Right ventricle myocardium inferior (tissue), 1 donor: Measurements from ENCODE around the gene KCNH3. TPM values are rescaled to one million over a fixed set of nuclear protein-coding genes. Genes with fewer than 3 reads are reported as not detected.

Experiments used
- ATAC-seq: fragments of 200-7000 bp; cut with Tn5 transposase; one replicate; pipeline ENCODE4 v1.9.1; 2020; ENCODE audit warnings: mild to moderate bottlenecking, moderate library complexity
- DNase-seq: peaks from one replicate; pipeline ENCODE4 v3.0.0; 2021; ENCODE audit errors: missing footprints
- intact Hi-C: fragments of 100-400 bp; cut with DNase I; formaldehyde crosslinking; loops from one replicate; pipeline ENCODE4 v1.11.0; 2022
- total RNA-seq: library from RNA; stranded (reverse); fragmentation: NEBNext Ultra II Directional; extraction: Animal tissue kit (Norgen Biotek cat#: 25700); gene quantifications from one replicate; pipeline ENCODE4 v1.2.1, GENCODE V29; 2021
- donor health status: DM: no; HTN: yes; CAD: no; lungs with severe emphysema.

The KCNH3 gene
- total RNA-seq, 1 donor from 2014 or later, result 0.27 TPM

GRCh38 chr12:49568442-49569162, 29.8 kb downstream of the KCNH3 start:
- no peak for ATAC-seq
- intact Hi-C loops, result no loop called here

GRCh38 chr12:49577589-49578315, 38.9 kb downstream of the KCNH3 start:
- ATAC-seq (no peak), DNase-seq (no peak)
- intact Hi-C loops, result no loop called here

More at GRCh38 chr12:49568442-49569162, 29.8 kb downstream of the KCNH3 start:
- DNase-seq, result no peak

DNA sequence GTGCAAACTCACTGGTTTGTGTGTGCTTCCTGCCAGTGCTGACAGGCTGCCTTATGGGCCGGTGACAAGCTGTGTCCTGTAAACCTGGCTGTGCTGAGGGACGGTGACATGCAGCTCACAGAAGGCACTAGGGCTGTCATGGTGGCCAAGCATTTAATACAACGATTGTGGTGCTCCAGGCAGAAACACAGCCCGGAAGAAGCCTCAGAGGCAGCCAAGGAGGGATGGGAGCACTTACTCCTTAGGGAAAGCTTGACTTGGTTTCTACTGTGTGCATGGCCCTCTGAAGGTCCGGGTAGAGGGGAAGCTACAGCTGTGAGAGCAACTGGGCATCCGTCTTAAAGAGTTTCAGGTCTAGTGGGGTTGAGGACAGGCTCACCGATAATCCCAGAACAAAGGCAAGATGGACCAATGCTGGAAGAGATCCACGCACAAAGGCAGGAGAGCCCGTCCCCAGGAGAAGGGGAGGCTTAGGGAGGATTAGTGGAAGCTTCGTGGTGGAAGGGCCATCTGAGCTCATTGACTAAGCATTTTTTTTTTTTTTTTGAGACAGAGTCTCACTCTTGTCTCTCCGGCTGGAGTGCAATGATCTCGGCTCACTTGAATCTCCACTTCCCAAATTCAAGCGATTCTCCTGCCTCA, 39.8 kb downstream of the KCNH3 start:
- intact Hi-C loops, result no loop called here
- ATAC-seq (no peak), DNase-seq (no peak)

GRCh38 chr12:49580572-49581535, 42.0 kb downstream of the KCNH3 start:
- intact Hi-C loops, result loop anchor here (1.0 to 5.0 kb wide), 2 partner anchors 69 to 223 kb away; no protein-coding TSS in a partner anchor
- no peak for DNase-seq
- ATAC-seq, result peak; percentile 74

GRCh38 chr12:49582201-49582600, 43.4 kb downstream of the KCNH3 start:
- intact Hi-C loops, result loop anchor here (5.0 kb wide), 1 partner anchor 70 kb away; no protein-coding TSS in a partner anchor
- no peak for ATAC-seq

DNA sequence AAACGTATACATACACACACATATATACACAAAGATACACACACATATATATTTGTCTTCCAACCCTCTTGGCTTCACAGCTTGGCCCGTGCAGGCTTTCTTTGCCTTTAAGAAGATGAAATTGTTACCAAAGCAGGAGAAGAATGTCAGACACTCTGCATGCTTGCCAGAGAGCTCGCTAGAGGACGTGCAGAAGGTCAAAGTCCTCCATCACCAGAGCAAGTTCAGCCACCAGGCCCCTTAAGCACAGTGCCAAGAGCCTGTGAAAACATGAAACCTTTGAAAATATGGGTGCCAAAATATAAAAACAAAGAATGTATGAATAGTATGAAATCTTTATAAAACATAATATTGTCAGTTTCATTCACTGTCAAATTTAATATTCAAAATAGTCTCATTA, 44.0 kb downstream of the KCNH3 start:
- DNase-seq (no peak), ATAC-seq (peak; percentile 65)
- intact Hi-C loops, result loop anchor here (5.0 kb wide), 1 partner anchor 71 kb away; no protein-coding TSS in a partner anchor

More at GRCh38 chr12:49582201-49582600, 43.4 kb downstream of the KCNH3 start:
- DNase-seq, result no peak

- DNase-seq, result no peak
- ATAC-seq, result peak; percentile 23
- intact Hi-C loops, result loop anchor here (5.0 kb wide), 1 partner anchor 71 kb away; no protein-coding TSS in a partner anchor
Measured at GRCh38 chr12:49583366-49584094, 44.7 kb downstream of the KCNH3 start.

DNA sequence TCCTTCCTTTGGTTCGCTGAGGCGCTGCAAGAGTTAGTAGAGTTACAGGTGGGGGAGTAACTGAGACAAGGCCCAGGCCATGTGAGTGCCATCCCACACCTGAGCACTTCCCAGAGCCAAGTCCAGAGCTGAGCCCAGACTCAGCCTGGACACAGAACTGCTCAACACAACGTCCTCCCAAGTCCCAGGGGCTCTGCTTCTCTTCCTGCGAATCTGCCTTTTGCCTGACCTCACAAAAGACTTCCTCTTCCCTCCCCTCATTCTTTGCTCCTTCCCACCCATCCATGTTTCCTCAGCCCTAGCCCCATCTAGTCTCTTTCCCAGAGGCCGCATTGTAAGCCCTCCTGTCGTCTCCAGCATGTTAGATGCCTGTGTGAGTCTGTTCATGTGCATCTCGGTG, 45.8 kb downstream of the KCNH3 start:
- DNase-seq, result no peak
- intact Hi-C loops, result loop anchor here (5.0 kb wide), 1 partner anchor 72 kb away; no protein-coding TSS in a partner anchor
- ATAC-seq, result no peak

- intact Hi-C loops, result no loop called here
- no peak for DNase-seq
- no peak for ATAC-seq
Measured at GRCh38 chr12:49585477-49586459, 46.9 kb downstream of the KCNH3 start.

DNA sequence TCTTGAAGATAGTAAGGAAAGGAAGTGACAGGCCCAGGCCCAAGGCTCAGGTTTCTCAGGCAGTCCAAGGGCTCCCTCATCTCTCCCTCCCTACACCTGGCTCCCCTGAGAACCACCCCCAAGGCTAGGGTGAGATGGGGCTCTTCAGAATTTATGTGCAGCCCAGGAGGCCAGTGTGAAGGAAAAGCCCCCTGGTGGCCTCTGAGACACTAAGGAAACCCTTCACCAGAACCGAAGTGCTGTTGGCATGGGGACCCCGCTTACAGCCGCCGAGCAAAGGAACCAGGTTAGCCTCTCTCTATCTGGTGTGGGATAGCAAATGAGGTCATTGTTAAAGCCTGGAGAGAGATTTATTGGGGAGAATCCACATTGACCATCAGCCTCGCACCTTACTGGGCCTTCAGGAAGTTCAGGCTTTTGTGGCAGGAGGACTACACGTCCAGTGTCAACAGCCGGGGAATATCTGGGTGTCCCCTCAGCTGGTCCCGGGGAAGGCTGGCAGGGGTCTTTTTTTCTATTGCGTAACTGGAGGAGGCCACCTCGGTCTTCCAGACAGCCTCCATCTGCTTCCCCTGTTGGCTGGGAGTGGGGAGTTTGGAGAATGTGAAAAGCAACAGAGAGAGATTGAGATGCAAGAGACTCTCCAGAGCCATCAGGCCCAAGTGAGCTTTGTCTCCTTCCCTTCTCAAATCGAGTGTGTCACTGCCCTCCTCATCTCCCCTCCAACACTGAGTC, 48.5 kb downstream of the KCNH3 start:
- DNase-seq (no peak), ATAC-seq (no peak)
- intact Hi-C loops, result no loop called here

GRCh38 chr12:49588281-49588680, 49.5 kb downstream of the KCNH3 start:
- intact Hi-C loops, result no loop called here
- ATAC-seq, result no peak
- DNase-seq, result no peak

DNA sequence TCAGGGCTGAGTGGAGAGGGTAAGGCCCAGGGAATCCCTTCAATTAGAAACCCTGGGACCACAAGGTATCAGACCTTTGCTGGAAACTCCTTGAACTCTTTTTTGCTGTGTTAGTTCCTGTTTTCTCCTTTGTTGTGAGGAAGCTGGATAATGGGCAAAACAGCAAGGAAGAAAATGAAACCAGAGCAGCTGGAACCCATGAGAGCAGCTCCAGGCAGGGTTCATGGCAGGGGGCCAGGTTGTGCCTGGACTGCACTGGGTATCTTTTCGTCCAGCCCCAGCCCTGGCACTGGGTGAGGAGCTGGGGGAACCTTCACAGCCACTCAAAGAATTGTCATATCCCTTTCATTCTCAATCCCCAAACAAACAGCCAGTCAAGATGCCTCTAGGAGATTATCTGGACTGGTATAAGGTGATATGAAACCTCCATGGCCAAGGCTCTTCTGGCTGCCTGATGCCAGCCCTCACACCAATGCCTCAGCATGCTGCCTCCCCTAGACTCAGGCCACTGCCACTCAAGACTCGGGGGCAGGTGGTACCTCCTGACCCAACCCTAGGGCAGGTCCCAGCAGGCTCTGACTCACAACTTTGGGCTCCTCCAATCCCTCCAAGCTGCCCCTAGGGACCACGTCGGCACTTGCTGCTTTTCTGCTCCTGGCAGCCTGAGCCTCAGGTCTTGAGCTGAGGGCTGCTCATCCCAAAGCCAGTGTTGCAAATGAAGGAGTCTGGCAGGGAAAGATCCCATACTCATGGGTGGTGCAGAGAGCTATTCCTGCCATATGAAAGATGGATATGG, 50.1 kb downstream of the KCNH3 start:
- intact Hi-C loops, result no loop called here
- DNase-seq, result peak; percentile 67

DNA sequence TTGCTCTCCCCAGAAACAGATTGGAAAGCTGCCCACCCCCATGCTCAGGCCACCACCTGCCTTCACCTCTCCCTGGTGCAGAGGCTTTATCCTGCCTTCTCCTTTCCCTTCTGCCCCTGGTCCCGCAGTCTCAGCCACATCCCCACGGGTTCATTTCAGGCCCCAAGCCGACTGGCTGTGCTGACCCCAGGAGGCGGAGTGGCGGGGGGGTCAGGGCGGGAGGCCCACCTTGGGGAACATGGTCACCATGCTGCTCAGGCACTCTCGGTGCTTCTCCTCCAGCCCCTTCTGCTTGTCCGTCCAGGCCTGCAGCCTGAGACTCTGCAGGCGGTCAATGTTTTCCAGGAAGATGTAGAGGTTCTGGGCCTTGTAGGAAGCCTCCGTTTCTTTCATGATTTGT, 59.7 kb downstream of the KCNH3 start:
- intact Hi-C loops, result no loop called here
- no peak for ATAC-seq

More for the DNA sequence above, 50.1 kb downstream of the KCNH3 start:
- ATAC-seq, result peak; percentile 46

DNA sequence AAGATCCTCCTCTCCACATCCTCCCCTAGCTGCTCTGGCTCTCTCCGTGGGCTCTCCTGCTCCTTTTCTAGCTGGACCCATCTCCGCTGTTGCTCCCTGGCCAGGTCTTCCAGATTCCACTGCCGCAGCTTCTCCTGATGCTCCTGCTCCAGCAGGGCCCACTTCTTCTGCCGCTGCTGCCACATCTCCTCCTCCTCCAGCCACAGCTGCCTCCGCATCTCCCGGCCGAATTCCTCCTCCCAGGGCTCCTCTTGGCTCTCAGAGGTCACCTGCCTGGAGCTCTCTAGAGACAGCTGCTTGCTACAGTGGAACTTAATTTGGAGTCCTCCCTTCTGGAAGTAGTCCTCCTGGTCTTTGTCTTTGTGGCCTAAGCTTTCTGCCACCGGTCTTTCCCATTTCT, 61.1 kb downstream of the KCNH3 start:
- intact Hi-C loops, result no loop called here
- DNase-seq, result no peak
- ATAC-seq, result no peak

More for the DNA sequence above, 59.7 kb downstream of the KCNH3 start:
- no peak for DNase-seq

DNA sequence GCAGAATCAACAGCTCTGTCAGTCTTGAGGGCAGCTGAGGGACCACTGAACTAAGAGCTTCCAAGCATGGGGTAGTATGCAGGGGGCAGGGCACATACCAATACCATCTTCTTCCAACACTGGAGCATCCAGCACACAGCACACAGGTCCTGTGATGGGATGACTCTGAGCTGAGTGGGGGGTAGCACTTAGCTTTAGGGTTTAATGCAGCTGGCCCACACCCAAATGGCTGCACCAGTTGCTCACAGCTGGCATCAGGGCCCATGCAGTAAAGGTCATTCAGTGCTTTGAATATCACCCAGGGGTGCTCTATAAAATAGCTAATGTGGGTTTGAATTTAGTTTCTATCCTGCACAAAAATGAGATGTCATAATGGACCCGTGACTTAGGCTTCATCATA, 64.9 kb downstream of the KCNH3 start:
- DNase-seq, result no peak
- intact Hi-C loops, result no loop called here
- ATAC-seq, result no peak
